Mesothelial cell of epicardium (in vitro differentiated cells): Measurements from ENCODE around the gene PCDHGA11. TPM values are rescaled to one million over a fixed set of nuclear protein-coding genes. Genes with fewer than 3 reads are reported as not detected.
"Not testable (repeated sequence)": the region's sequence is repeated elsewhere in the genome, so short reads cannot be mapped to it uniquely, and the experiment has no call there.

Experiments used
- DNase-seq, 2 experiments: peaks; one replicate each; pipeline ENCODE4 v3.0.0; 2021; ENCODE audit warnings: low spot score in 2 of 2; ENCODE audit not compliant: unreplicated experiment in 2 of 2
- H3K27ac Mint-ChIP-seq: 2 replicates; pipeline ENCODE4 v1.8.0; 2021; ENCODE audit warnings: mixed read lengths
- H3K27me3 Mint-ChIP-seq: 2 replicates; pipeline ENCODE4 v1.8.0; 2021; ENCODE audit warnings: low read depth, mixed read lengths
- H3K36me3 Mint-ChIP-seq: 2 replicates; pipeline ENCODE4 v1.8.0; 2021; ENCODE audit warnings: mixed read lengths
- H3K4me1 Mint-ChIP-seq: 2 replicates; pipeline ENCODE4 v1.8.0; 2021; ENCODE audit warnings: mixed read lengths
- H3K4me3 Mint-ChIP-seq: 2 replicates; pipeline ENCODE4 v1.8.0; 2021; ENCODE audit warnings: mild to moderate bottlenecking, moderate library complexity, mixed read lengths
- H3K9me3 Mint-ChIP-seq: 2 replicates; pipeline ENCODE4 v1.8.0; 2021; ENCODE audit warnings: mixed read lengths
- total RNA-seq: library from RNA; stranded (reverse); gene quantifications from 3 replicates; pipeline ENCODE4 v1.2.1, GENCODE V29; 2021
- TF ChIP-seq, protein P1 (sequence below): fragments of 200-600 bp; sonication (generic); IDR thresholded peaks from one replicate; pipeline ENCODE4 v1.5.0; 2021; ENCODE audit warnings: antibody characterized with exemption; ENCODE audit not compliant: unreplicated experiment

PCDHGA11 gene
- 5.7 to 6.0 TPM (median 6.0 TPM) in 3 replicates for total RNA-seq

DNA sequence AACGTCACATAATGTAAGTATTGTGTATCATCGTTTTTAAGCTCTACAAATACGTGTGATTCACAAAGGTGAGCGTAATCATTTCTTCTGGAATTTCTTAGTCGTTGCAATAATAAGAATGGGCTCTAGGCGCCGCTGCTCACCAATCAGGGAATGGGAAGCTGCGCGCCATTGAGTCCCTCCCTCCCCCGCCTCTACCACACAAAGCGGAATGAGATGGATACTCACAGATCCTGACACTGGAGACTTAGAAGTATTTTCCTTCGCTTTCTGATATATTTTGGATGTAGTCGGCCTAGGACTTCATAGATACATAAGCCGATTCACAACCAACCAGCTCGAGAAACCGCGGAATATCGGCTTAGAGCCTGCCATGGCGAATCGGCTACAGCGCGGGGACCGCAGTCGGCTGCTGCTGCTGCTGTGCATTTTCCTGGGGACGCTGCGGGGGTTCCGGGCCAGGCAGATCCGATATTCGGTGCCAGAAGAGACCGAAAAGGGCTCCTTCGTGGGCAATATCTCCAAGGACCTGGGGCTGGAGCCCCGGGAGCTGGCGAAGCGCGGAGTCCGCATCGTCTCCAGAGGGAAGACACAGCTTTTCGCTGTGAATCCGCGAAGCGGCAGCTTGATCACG is at the start of gene PCDHGA11:
TSS of gene PCDHGA11 (plus strand) at position 197 of the 634 bp plus-strand sequence. CDS start at position 374, 177 bp downstream.
- H3K27ac Mint-ChIP-seq, result no peak within 1 kb of the TSS
- peaks cover 80% of the 10 kb centered on the region for H3K36me3 Mint-ChIP-seq

GRCh38 chr5:141371572-141372475 is 49.0 kb upstream of the PCDHGA11 start:
- peaks cover 14% of the 10 kb centered on the region for H3K36me3 Mint-ChIP-seq
- DNase-seq, result no peak
- no peak overlapping the region for H3K27ac Mint-ChIP-seq
- no peaks in the 10 kb centered on the region for H3K27me3 Mint-ChIP-seq
- TF ChIP-seq, protein P1, sequence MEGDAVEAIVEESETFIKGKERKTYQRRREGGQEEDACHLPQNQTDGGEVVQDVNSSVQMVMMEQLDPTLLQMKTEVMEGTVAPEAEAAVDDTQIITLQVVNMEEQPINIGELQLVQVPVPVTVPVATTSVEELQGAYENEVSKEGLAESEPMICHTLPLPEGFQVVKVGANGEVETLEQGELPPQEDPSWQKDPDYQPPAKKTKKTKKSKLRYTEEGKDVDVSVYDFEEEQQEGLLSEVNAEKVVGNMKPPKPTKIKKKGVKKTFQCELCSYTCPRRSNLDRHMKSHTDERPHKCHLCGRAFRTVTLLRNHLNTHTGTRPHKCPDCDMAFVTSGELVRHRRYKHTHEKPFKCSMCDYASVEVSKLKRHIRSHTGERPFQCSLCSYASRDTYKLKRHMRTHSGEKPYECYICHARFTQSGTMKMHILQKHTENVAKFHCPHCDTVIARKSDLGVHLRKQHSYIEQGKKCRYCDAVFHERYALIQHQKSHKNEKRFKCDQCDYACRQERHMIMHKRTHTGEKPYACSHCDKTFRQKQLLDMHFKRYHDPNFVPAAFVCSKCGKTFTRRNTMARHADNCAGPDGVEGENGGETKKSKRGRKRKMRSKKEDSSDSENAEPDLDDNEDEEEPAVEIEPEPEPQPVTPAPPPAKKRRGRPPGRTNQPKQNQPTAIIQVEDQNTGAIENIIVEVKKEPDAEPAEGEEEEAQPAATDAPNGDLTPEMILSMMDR, result no peak
- H3K4me1 Mint-ChIP-seq, result no peaks in the 10 kb centered on the region
- peaks cover 73% of the 10 kb centered on the region for H3K9me3 Mint-ChIP-seq
- no peak overlapping the region for H3K4me3 Mint-ChIP-seq

More for the DNA sequence above, at the start of gene PCDHGA11:
- H3K4me3 Mint-ChIP-seq, result no peak within 1 kb of the TSS
- no peaks in the 10 kb centered on the region for H3K4me1 Mint-ChIP-seq
- no peaks in the 10 kb centered on the region for H3K27me3 Mint-ChIP-seq
- DNase-seq, result no peak
- peaks cover 58% of the 10 kb centered on the region for H3K9me3 Mint-ChIP-seq
- TF ChIP-seq, protein P1, result no peak

- no peaks in the 10 kb centered on the region for H3K4me1 Mint-ChIP-seq
- peaks cover 68% of the 10 kb centered on the region for H3K9me3 Mint-ChIP-seq
- no peak within 1 kb of the TSS for H3K4me3 Mint-ChIP-seq
- H3K27me3 Mint-ChIP-seq, result no peaks in the 10 kb centered on the region
- DNase-seq, result no peak
- no peak within 1 kb of the TSS for H3K27ac Mint-ChIP-seq
- H3K36me3 Mint-ChIP-seq, result peaks cover 14% of the 10 kb centered on the region
- TF ChIP-seq, protein P1, result no peak
Measured at GRCh38 chr5:141373673-141374317, 47.1 kb upstream of the PCDHGA11 start, which contains the start of gene PCDHGA6. TSS of gene PCDHGA6 (plus strand) at chr5:141373891. CDS start at chr5:141374084, 193 bp downstream.

DNA sequence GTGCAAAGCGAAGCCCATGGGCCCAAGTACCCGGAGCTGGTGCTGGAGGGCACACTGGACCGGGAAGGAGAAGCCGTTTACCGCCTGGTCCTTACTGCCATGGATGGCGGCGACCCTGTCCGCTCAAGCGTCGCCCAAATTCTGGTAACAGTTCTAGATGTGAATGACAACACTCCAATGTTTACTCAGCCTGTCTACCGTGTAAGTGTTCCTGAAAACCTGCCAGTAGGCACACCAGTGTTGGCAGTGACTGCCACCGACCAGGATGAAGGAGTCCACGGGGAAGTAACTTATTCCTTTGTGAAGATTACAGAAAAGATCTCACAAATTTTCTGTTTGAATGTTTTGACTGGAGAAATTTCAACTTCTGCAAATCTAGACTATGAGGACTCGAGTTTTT is 46.2 kb upstream of the PCDHGA11 start:
- Mint-ChIP-seq H3K9me3 (peaks cover 69% of the 10 kb centered on the region), H3K4me1 (no peaks in the 10 kb centered on the region), H3K4me3 (no peak overlapping the region), H3K36me3 (peaks cover 14% of the 10 kb centered on the region), H3K27ac (no peak overlapping the region), H3K27me3 (no peaks in the 10 kb centered on the region)
- TF ChIP-seq, protein P1, result no peak
- DNase-seq, result no peak

GRCh38 chr5:141375444-141376155 is 45.3 kb upstream of the PCDHGA11 start:
- not testable (repeated sequence) for H3K27ac Mint-ChIP-seq
- peaks cover 14% of the 10 kb centered on the region for H3K36me3 Mint-ChIP-seq

More at GRCh38 chr5:141375444-141376155, 45.3 kb upstream of the PCDHGA11 start:
- H3K4me3 Mint-ChIP-seq, H3K4me1 Mint-ChIP-seq, H3K27me3 Mint-ChIP-seq, DNase-seq: not testable (repeated sequence)
- H3K9me3 Mint-ChIP-seq, result peaks cover 66% of the 10 kb centered on the region
